NT2/D1 (cell line): Measurements from ENCODE around the gene DPP6.

ENCODE experiments used
- DNase-seq: peaks from one replicate; pipeline ENCODE4 v3.0.0-alpha.2; 2011; ENCODE audit warnings: low read depth, low spot score
- H3K27me3 ChIP-seq: 2 replicates; pipeline ENCODE4 v1.6.0; 2011; ENCODE audit warnings: mild to moderate bottlenecking; ENCODE audit not compliant: insufficient read length, insufficient read depth
- H3K36me3 ChIP-seq: 2 replicates; pipeline ENCODE4 v1.6.1; 2011; ENCODE audit warnings: mild to moderate bottlenecking, low read length, mixed read lengths; ENCODE audit not compliant: insufficient read depth, insufficient read length
- H3K4me1 ChIP-seq: 2 replicates; pipeline ENCODE4 v1.5.1; 2011; ENCODE audit not compliant: insufficient read depth, insufficient read length
- H3K4me3 ChIP-seq: 2 replicates; pipeline ENCODE4 v1.5.1; 2011; ENCODE audit warnings: low read depth; ENCODE audit not compliant: insufficient read length
- H3K9ac ChIP-seq: 2 replicates; pipeline ENCODE4 v1.6.0; 2011; ENCODE audit warnings: low read depth; ENCODE audit not compliant: insufficient read length
- H3K9me3 ChIP-seq: 2 replicates; pipeline ENCODE4 v1.5.1; 2011; ENCODE audit warnings: mild to moderate bottlenecking, low read length; ENCODE audit not compliant: insufficient read depth
- SUZ12 ChIP-seq: IDR thresholded peaks from 2 replicates; pipeline ENCODE4 v1.6.1; 2011; ENCODE audit not compliant: insufficient read length, insufficient read depth; ENCODE audit errors: extremely low read depth
- YY1 ChIP-seq: IDR thresholded peaks from 2 replicates; pipeline ENCODE4 v1.6.1; 2011; ENCODE audit not compliant: insufficient read length, insufficient read depth
- ZNF274 ChIP-seq: IDR thresholded peaks from 2 replicates; pipeline ENCODE4 v1.6.1; 2011; ENCODE audit warnings: mild to moderate bottlenecking, low read depth, low read length

The DPP6 gene

DNA sequence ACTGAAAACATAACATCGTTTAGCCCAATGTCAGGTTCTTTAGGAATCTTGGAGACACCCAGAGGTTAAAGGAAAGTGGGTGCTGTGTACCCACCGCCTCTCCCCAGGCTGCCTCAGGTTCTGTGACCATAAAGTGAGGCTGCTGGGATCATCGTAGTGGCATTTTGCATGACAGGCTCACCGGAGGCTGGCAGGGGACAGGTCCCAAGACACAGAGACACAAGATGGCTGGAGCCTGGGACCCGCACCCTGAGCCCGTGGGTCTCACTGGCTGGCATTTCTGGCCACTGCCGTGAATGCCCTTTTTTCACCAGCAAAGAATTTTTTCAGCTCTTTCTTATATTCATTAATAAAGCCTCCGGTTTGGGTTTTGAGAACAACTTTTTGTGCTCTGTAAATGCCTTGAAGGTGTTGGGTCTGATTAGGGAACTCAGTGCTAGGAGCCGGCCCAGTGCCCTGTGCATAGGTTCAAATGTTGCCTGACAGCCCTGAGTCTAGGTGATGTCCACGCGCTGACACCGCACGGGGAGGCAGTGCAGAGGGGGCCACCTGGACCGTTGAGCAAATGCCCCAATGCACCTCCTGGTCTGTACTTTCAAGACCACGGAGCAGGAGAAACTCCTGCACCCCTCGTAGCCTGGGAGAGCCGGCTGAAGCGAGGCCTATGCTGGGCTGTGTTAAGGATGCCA is 820.8 kb downstream of the DPP6 start:
- H3K4me1 ChIP-seq: peaks cover 13% of the 10 kb centered on the region
- no peak overlapping the region for H3K4me3 ChIP-seq
- DNase-seq: no peak
- no peaks in the 10 kb centered on the region for H3K9me3 ChIP-seq
- TF ChIP-seq YY1: no peak
- TF ChIP-seq SUZ12: no peak
- no peak for TF ChIP-seq ZNF274
- H3K9ac ChIP-seq: no peak overlapping the region
- H3K27me3 ChIP-seq: peaks cover 11% of the 10 kb centered on the region
- no peaks in the 10 kb centered on the region for H3K36me3 ChIP-seq

DNA sequence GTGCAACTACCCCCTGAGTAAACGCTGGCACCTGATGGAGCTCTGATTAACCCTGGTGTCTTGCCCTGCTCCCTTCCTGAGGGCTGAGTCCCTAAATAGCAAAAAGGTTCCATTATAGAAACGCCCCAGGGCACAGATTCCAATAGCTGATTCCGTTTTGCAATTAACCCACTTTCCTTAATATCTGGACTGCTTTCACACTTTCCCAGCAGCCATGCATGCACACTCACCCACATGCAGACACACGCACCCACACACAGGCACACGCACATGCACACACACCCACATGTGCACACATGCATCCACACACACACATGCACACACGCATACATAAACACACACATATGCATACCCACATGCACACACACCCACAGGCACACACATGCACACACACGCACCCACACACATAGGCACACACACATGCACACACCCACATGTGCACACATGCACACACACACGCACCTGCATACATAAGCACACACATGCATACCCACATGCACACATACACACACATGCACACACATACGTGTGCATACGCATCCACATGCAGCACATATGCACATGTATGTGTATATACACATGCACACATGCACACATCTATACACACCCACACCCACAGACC is 821.4 kb downstream of the DPP6 start:
- peaks cover 13% of the 10 kb centered on the region for H3K4me1 ChIP-seq
- DNase-seq: no peak
- H3K4me3 ChIP-seq: no peak overlapping the region
- no peak overlapping the region for H3K9ac ChIP-seq
- peaks cover 5% of the 10 kb centered on the region for H3K27me3 ChIP-seq
- H3K9me3 ChIP-seq: no peaks in the 10 kb centered on the region
- H3K36me3 ChIP-seq: no peaks in the 10 kb centered on the region
- no peak for TF ChIP-seq ZNF274

DNA sequence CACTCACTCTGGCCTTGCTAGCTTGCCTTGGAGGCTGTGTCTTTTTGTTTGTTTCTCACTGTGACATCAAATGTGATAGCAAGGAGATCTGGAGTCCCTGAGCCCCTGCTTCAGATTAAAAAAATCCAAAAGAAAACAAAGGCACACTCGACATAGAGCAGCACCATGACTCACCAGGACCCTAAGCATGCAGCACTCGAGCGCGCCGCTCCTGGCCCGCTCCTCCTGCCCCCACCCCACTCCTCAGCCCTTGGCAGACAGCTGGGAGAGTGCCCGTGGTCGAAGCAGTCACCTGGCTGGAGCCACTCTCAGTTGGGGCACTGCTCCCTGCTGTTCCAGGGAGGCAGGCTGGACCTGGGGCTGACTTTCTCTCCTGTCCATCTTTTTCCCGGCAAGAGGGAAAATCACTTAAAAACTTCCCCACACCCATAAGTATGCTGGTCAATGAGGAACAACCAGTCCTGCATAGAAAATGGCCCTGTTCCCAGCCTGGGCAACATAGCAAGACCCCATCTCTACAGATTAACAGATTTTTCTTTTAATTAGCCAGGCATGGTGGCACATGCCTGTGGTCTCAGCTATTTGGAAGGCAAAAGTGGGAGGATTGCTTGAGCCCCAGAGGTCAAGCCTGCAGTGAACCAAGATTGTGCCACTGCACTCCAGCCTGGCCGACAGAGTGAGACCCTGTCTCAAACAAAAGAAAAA is 822.4 kb downstream of the DPP6 start:
- no peak for TF ChIP-seq SUZ12
- TF ChIP-seq YY1: no peak
- TF ChIP-seq ZNF274: no peak
- DNase-seq: no peak
- peaks cover 5% of the 10 kb centered on the region for H3K27me3 ChIP-seq
- H3K9ac ChIP-seq: no peak overlapping the region
- H3K4me3 ChIP-seq: no peak overlapping the region
- H3K9me3 ChIP-seq: no peaks in the 10 kb centered on the region
- H3K36me3 ChIP-seq: no peaks in the 10 kb centered on the region
- H3K4me1 ChIP-seq: peaks cover 7% of the 10 kb centered on the region

DNA sequence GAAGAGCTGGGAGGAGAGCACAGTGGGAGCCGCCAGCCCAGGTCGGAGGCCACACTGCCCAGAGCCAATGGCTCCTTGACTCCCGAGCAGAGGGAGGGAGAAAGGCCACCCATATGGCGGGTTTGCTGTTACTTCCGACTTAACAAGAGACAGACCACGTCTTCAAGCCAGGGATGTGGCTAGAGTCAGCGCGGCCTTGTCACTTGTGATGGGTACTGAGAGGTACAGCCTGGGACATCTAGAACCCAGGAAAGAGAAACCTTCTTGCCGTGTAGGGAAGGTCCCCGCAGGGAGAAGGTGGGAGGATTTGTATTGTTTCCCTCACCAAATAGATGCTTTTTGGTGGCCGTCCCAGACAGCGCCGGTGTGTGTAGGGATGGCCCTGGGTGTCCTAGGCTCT is 823.1 kb downstream of the DPP6 start:
- peaks cover 5% of the 10 kb centered on the region for H3K27me3 ChIP-seq
- no peak overlapping the region for H3K4me3 ChIP-seq
- DNase-seq: no peak
- TF ChIP-seq ZNF274: no peak
- no peak for TF ChIP-seq SUZ12
- TF ChIP-seq YY1: no peak
- no peaks in the 10 kb centered on the region for H3K36me3 ChIP-seq
- H3K4me1 ChIP-seq: peaks cover 7% of the 10 kb centered on the region
- H3K9ac ChIP-seq: no peak overlapping the region
- no peaks in the 10 kb centered on the region for H3K9me3 ChIP-seq

DNA sequence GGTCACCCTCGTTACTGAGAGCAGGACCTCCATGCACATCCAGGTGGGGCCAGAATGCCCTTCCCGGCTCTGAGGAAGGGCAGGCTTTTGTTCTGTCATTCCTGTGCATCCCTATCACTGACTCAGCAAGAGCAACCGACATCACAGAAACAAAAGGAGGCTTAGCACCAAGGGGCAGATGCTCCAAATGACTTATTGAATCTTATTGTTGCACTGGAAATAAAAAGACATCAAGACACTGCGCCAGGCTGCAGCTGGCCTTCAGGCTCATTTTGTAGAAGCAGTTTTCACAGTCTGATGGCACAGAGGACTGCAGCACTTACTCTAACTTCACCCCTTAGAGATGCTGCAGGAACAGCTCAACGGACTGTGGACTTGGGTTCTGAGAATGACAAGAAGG is 824.3 kb downstream of the DPP6 start:
- no peak for DNase-seq
- Histone ChIP-seq H3K27me3 (peaks cover 5% of the 10 kb centered on the region), H3K9ac (no peak overlapping the region), H3K4me1 (peaks cover 7% of the 10 kb centered on the region), H3K4me3 (no peak overlapping the region), H3K36me3 (no peaks in the 10 kb centered on the region), H3K9me3 (no peaks in the 10 kb centered on the region)
- TF ChIP-seq SUZ12: no peak
- TF ChIP-seq ZNF274: no peak
- TF ChIP-seq YY1: no peak

DNA sequence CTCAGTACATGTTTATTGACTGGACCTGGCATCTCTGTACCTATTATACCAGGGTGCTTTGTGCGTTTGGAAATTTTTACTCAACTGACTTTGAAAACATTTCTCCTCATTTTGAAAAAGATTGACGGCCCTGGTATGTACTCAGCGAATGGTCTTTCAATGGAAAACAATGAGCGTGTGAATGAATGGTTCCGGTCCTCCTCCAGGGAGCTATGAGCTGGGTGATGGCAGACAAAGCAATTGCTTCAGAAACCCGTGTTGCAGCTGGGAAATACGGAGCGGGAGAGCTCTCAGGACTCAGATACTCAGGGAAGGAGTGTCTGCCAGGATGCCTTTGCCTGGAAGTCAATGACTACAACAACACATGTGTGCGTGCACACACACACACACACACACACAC is 824.8 kb downstream of the DPP6 start:
- H3K27me3 ChIP-seq: peaks cover 5% of the 10 kb centered on the region
- no peak for DNase-seq
- H3K9ac ChIP-seq: no peak overlapping the region
- H3K4me1 ChIP-seq: peaks cover 7% of the 10 kb centered on the region
- no peaks in the 10 kb centered on the region for H3K9me3 ChIP-seq
- no peak overlapping the region for H3K4me3 ChIP-seq
- no peaks in the 10 kb centered on the region for H3K36me3 ChIP-seq
- TF ChIP-seq ZNF274 (no peak), SUZ12 (no peak), YY1 (no peak)

DNA sequence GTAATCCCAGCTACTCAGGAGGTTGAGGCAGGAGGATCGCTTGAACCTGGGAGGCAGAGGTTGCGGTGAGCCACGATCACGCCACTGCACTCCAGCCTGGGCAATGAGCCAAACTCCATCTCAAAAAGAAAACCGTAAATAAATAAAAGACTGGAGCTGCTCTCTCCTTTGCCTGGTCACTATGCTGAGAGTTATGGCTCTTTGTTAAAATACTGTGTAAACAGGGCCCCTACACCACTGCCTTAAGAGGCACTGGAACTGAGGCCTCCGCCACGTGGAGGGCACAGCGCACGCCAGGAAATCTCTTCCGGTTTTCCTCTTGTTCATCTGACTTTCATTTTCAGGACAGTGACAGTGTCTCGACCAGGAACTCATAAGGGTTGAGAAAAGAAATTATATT is 827.4 kb downstream of the DPP6 start:
- Histone ChIP-seq H3K4me3 (no peak overlapping the region), H3K4me1 (peaks cover 3% of the 10 kb centered on the region), H3K9ac (no peak overlapping the region), H3K27me3 (peaks cover 5% of the 10 kb centered on the region), H3K36me3 (no peaks in the 10 kb centered on the region), H3K9me3 (peaks cover 9% of the 10 kb centered on the region; the same call in 1 of the 2 replicates)
- TF ChIP-seq SUZ12 (no peak), ZNF274 (no peak), YY1 (no peak)
- DNase-seq: no peak
